Measurements from ENCODE around the gene PPL.

Gene PPL

GRCh38 chr16:4884972-4885874 lies 51.7 kb downstream of the PPL start:
- DNase-seq (ENCODE audit: low read depth) = no peak

DNA sequence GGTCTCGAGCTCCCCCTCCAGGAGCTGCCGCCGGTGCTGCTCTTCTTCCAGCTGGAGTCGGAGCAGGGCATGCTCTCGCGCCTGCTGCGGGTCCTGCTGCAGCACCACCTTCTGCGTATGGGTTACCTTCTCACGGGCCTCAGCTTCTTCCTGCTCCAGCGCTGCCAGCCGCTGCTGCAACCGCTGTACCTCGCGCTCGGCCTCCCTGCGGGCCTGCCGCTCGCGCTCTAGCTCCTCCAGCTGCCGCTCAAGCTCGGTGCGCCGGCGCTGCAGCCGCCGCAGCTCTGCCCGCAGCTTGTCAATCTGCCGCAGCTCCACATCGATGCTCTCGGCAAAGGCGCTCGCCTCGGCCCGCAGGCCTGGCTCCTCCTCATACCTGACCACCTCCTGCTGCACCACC lies 52.7 kb downstream of the PPL start:
- DNase-seq (ENCODE audit: low read depth) = no peak

GRCh38 chr16:4883501-4883900 lies 53.4 kb downstream of the PPL start:
- no peak for DNase-seq (ENCODE audit: low read depth)

- peak; percentile 29 for DNase-seq (ENCODE audit: low read depth)
Measured at GRCh38 chr16:4882633-4883285, 54.2 kb downstream of the PPL start.

DNA sequence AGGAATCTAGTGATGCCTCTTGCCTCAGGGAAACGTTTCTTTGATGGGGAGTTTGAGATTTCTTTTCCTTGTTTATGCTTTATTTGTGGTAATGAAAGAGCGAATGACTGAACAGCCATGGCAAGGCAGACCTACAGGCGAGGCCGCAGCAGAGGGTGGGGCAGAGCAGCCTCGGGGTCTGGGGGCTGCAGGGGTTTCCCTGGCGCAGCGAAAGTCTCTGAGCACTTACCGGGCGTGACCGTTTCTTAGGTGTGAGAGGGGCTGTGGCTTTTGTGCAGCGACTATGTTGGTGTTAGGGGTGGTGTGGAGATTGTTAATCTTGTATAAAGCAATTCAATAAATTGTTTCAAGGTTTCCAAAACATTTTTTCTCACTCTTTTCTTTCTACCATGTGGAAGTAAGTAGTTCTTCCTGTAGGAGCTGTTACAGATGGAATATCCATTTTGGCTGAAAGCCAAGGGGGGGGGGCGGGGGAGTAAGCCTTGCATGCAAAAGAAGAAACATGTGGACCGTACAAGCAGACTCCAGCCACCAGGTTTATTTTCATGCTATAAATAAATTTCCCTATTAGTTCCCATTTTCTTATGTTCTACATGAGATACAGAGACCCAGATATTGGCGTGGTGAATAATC lies 54.8 kb downstream of the PPL start:
- no peak for DNase-seq (ENCODE audit: low read depth)

DNA sequence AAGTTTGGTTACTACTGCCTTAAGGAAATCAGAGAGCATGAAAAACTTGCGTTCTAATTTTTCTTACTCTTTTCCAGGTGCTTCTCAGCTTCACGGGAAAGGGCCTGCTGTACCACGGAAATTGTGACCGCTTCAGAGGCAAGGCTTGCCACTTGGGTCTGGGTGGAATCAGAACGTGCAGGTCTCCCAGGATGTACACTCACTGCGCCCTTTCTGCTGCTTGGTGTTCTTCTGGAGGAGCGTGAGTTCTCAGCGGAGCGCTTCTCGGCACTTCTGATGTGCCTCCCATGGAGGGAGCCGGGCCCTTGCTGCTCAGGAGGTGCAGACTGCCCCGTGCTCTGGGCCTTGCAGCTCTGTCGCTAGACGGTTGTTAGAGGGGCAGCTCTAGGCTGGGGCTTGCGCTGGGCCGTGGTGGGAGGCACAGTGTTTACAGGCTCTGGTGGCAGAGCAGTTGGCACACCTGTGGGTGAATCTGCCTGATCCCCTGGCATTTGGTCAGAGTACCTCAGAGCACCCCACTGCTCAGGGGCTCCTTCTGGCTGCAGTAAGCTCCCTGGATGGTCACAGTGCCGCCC lies 56.9 kb downstream of the PPL start:
- DNase-seq (ENCODE audit: low read depth) = no peak

- no peak for DNase-seq (ENCODE audit: low read depth)
Measured at GRCh38 chr16:4879049-4879448, 57.9 kb downstream of the PPL start.

- DNase-seq (ENCODE audit: low read depth) = no peak
Measured at GRCh38 chr16:4877380-4877685, 59.6 kb downstream of the PPL start.

DNA sequence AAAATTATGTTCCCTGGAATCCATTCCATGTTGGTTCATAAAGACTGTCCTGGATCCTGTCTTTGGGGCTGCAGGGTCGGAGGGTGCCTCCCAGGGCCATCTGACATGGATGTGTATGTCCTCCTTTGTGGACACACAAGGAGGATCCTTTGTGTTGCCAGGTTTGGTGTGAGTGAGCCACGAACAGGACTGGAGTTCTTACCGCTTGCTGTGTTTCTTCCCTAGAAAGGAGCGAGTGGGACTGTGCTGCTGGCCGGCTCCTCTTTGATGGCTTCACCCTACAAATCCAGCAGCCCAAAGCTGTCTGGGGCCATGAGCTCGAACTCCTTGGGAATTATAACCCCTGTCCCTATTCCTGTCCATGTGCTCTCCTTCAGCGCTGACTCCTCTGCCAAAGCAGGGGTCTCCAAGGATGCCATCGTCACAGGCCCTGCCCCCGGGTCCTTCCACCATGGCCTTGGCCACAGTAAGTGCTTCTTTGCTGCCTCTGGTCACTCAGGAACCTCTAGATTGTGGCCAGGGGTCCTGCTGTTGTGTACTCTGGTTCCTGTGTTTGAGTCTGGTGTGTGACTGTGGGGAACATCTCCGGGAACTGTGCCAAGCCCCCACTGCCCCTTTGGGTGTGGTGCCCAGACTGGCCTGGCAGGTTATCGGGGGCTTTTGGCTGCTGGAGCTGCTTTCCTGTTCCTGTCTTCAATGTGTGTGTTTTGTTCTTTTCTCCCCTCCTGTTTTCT lies 60.1 kb downstream of the PPL start:
- DNase-seq (ENCODE audit: low read depth) = no peak

- DNase-seq (ENCODE audit: low read depth) = no peak
Measured at GRCh38 chr16:4874666-4875065, 62.3 kb downstream of the PPL start.

- DNase-seq (ENCODE audit: low read depth) = no peak
Measured at GRCh38 chr16:4873091-4873490, 63.9 kb downstream of the PPL start.

DNA sequence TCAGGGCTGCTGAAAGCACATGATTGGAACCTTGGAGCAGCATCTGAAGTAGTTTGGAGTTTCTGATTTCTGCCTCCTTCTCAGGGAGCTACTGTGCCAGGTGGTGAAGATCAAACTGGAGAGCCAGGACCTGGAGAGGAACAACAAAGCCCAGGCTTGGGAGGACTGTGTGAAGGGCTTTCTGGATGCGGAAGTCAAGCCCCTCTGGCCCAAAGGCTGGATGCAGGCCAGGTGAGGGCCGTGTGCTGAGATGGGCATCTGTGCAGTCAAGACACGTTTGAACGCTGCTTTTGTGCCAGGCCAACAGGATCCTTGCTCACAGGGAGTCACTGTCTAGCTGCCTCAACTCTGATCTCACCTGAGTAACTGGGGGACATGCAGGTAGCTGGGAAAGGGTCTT lies 65.9 kb downstream of the PPL start:
- no peak for DNase-seq (ENCODE audit: low read depth)

- DNase-seq (ENCODE audit: low read depth) = no peak
Measured at GRCh38 chr16:4870138-4870671, 66.7 kb downstream of the PPL start.

GRCh38 chr16:4869147-4869805 lies 67.7 kb downstream of the PPL start:
- no peak for DNase-seq (ENCODE audit: low read depth)

- no peak for DNase-seq (ENCODE audit: low read depth)
Measured at GRCh38 chr16:4868535-4868934, 68.4 kb downstream of the PPL start.

- no peak for DNase-seq (ENCODE audit: low read depth)
Measured at GRCh38 chr16:4868026-4868425, 68.9 kb downstream of the PPL start.

GRCh38 chr16:4866586-4866985 lies 70.4 kb downstream of the PPL start:
- no peak for DNase-seq (ENCODE audit: low read depth)

- DNase-seq (ENCODE audit: low read depth) = no peak
Measured at GRCh38 chr16:4865231-4865860, 71.6 kb downstream of the PPL start.

DNA sequence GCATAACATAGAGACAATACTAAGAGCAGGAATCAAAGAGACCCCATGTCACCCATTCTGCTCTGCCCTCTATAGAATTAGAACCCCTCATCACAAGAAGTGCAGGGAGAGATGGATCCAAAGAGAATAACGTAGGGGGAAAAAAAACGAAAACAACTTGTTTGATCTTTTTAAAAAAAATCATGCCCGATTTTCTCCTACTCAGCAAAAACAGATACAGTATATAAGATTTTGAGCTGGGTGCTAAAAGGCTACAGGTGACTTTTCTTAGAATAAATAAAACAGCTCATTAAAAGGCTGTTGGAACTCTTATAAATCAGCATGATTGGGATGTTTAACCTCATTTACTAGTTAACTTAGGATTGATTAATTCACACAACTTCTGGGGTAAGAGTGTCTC lies 72.2 kb downstream of the PPL start:
- no peak for DNase-seq (ENCODE audit: low read depth)

- DNase-seq (ENCODE audit: low read depth) = no peak
Measured at GRCh38 chr16:4862639-4863038, 74.3 kb downstream of the PPL start.

All from HS-27A (cell line).